ENCODE data around the gene TM4SF18.
A peak's percentile ranks its signal among the peaks of the same experiment; 100 is the strongest.

GRCh38 chr3:149273096-149273751 is 60.2 kb downstream of the TM4SF18 start:
- TF ChIP-seq CTCF (IDR thresholded peaks at IDR 0.05; ENCODE audit: insufficient read depth, low read depth, low read length) (peak; percentile 100), EZH2 (IDR thresholded peaks at IDR 0.05; ENCODE audit: insufficient read depth, low read length) (no peak)
